Testis (tissue), 2 donors: ENCODE data around the gene C19orf67.

Experiments used
- CTCF ChIP-seq, 3 experiments: fragments of 450-650 bp in 2 of 3; fragments of 200-600 bp in 1 of 3; sonication (generic) in 1 of 3; IDR thresholded peaks; one replicate each; pipeline ENCODE4 v1.5.1; 2016 to 2019; ENCODE audit warnings: antibody characterized with exemption in 3 of 3, mild to moderate bottlenecking in 2 of 3, moderate library complexity in 1 of 3
- POLR2A ChIP-seq: fragments of 450-650 bp; IDR thresholded peaks from one replicate; pipeline ENCODE4 v1.6.1; 2017; ENCODE audit warnings: antibody characterized with exemption, mild to moderate bottlenecking, moderate library complexity

DNA sequence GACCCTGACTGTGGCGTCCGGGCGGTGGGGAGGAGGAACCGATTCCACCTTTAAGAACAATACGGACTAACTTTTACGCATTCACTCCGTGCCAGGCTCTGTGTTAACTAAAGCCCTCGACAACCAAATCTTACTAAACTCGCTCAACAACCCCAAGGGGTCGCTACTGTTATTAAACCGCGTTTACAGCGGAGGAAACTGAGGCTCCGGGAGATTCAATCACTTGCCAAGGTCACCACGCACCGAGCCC lies 3.8 kb upstream of the C19orf67 start:
- TF ChIP-seq CTCF (IDR thresholded peaks at IDR 0.05) (peak in 1 of 3 experiments; percentile 5), POLR2A (no peak)
